Endothelial cell (in vitro differentiated cells): Measurements from ENCODE around the gene TBC1D3I. TPM values are rescaled to one million over a fixed set of nuclear protein-coding genes. Genes with fewer than 3 reads are reported as not detected.
"Not testable (repeated sequence)": the region's sequence is repeated elsewhere in the genome, so short reads cannot be mapped to it uniquely, and the experiment has no call there.

Experiments
- DNase-seq: peaks from one replicate; pipeline ENCODE4 v3.0.0; 2021; ENCODE audit warnings: low spot score
- H3K27ac Mint-ChIP-seq: one replicate; pipeline ENCODE4 v1.8.0; 2021; ENCODE audit warnings: mixed read lengths, inconsistent platforms; ENCODE audit not compliant: unreplicated experiment
- H3K27me3 Mint-ChIP-seq: one replicate; pipeline ENCODE4 v1.8.0; 2021; ENCODE audit warnings: mild to moderate bottlenecking, moderate library complexity, mixed read lengths, inconsistent platforms; ENCODE audit not compliant: unreplicated experiment
- H3K36me3 Mint-ChIP-seq: one replicate; pipeline ENCODE4 v1.8.0; 2021; ENCODE audit warnings: mild to moderate bottlenecking, low read depth, mixed read lengths, inconsistent platforms; ENCODE audit not compliant: unreplicated experiment
- H3K4me1 Mint-ChIP-seq: one replicate; pipeline ENCODE4 v1.8.0; 2021; ENCODE audit warnings: mild to moderate bottlenecking, mixed read lengths, inconsistent platforms; ENCODE audit not compliant: unreplicated experiment
- H3K4me3 Mint-ChIP-seq: one replicate; pipeline ENCODE4 v1.8.0; 2021; ENCODE audit warnings: mild to moderate bottlenecking, mixed read lengths, inconsistent platforms; ENCODE audit not compliant: unreplicated experiment
- H3K9me3 Mint-ChIP-seq: one replicate; pipeline ENCODE4 v1.8.0; 2021; ENCODE audit warnings: mixed read lengths, inconsistent platforms; ENCODE audit not compliant: unreplicated experiment
- total RNA-seq: library from RNA; stranded (reverse); fragmentation: NEBNext Ultra II Directional; extraction: Animal tissue kit (Norgen Biotek cat#: 25700); gene quantifications from one replicate; pipeline ENCODE4 v1.2.1, GENCODE V29; 2021; ENCODE audit not compliant: unreplicated experiment
- TF ChIP-seq, protein P1 (sequence below): fragments of 200-600 bp; sonication (generic); IDR thresholded peaks from one replicate; pipeline ENCODE4 v1.5.0; 2021; ENCODE audit warnings: antibody characterized with exemption; ENCODE audit not compliant: unreplicated experiment

Gene TBC1D3I
- total RNA-seq, 1 donor from 2014 or later = 0.23 TPM

- H3K4me1 Mint-ChIP-seq = peaks cover 5% of the 10 kb centered on the region
- H3K27ac Mint-ChIP-seq = no peak overlapping the region
- no peaks in the 10 kb centered on the region for H3K27me3 Mint-ChIP-seq
- H3K9me3 Mint-ChIP-seq = no peaks in the 10 kb centered on the region
- no peaks in the 10 kb centered on the region for H3K36me3 Mint-ChIP-seq
- TF ChIP-seq, protein P1, sequence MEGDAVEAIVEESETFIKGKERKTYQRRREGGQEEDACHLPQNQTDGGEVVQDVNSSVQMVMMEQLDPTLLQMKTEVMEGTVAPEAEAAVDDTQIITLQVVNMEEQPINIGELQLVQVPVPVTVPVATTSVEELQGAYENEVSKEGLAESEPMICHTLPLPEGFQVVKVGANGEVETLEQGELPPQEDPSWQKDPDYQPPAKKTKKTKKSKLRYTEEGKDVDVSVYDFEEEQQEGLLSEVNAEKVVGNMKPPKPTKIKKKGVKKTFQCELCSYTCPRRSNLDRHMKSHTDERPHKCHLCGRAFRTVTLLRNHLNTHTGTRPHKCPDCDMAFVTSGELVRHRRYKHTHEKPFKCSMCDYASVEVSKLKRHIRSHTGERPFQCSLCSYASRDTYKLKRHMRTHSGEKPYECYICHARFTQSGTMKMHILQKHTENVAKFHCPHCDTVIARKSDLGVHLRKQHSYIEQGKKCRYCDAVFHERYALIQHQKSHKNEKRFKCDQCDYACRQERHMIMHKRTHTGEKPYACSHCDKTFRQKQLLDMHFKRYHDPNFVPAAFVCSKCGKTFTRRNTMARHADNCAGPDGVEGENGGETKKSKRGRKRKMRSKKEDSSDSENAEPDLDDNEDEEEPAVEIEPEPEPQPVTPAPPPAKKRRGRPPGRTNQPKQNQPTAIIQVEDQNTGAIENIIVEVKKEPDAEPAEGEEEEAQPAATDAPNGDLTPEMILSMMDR = no peak
- DNase-seq = no peak
- H3K4me3 Mint-ChIP-seq = no peak overlapping the region
Observed at GRCh38 chr17:36209575-36209974, 54.8 kb downstream of the TBC1D3I start.

DNA sequence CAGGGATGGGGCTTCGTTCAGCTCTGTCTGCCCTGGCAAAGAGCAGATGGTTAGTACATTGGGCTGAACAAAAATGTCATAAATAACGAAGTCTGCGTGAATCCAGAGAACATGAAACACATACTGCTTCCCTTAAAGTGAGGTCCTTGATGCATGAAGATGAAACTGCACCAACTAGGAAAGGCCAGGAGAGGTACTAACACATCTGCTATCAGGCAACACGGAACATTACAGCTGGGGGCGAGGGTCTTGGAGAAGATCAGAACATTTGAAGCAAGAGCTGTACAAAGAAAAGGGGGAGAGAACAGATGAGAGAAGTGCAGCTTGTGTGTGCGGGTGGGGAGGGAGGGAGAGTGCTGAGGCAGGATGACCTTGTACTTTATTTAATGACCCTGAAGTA, 57.0 kb downstream of the TBC1D3I start:
- not testable (repeated sequence) for H3K27ac Mint-ChIP-seq, H3K27me3 Mint-ChIP-seq, H3K9me3 Mint-ChIP-seq, H3K36me3 Mint-ChIP-seq, H3K4me3 Mint-ChIP-seq, DNase-seq
- H3K4me1 Mint-ChIP-seq = peaks cover 12% of the 10 kb centered on the region

GRCh38 chr17:36206486-36206821, 57.9 kb downstream of the TBC1D3I start:
- not testable (repeated sequence) for H3K9me3 Mint-ChIP-seq, H3K27ac Mint-ChIP-seq

DNA sequence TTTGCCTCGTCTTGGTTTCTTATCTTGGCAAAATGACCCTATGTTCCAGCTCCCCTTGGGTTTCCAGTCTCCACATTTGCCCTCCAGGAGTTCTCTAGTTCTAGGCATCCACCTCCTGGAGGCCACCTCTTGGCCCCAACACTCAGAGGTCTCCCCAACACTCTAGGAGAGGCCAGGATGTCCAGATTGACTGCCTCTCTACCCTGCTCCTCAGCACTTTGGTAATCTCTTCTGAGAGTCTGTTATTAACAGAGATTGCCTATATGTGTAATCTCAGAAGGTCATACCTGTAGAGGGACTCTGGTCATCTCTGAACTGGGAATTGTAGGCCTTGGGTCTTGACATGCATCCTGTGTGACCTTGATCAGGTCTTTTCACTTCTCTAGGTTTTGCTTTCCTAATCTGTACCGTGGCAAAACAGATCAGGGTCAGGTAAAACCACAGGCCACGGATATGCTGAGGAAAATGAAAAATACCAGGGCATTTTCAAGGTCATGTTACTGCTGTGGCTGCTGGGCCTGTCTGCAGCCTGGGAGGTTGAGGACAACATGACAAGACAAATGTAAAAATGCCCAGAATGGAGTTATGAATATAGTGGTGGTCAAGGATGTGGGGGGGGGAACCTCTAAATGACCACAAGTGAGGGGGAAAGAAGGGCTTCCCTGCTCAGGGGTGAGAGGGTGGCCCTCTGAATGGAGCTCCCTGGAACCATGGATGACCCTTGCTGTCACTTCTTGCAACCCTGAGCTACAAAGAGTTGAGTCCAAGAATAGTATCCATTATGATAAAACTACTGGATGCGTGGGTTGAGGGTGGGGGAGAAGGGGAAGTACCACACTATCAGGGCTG, 58.5 kb downstream of the TBC1D3I start:
- DNase-seq = no peak
- H3K36me3 Mint-ChIP-seq = no peaks in the 10 kb centered on the region
- TF ChIP-seq, protein P1 = no peak
- no peaks in the 10 kb centered on the region for H3K9me3 Mint-ChIP-seq
- peaks cover 13% of the 10 kb centered on the region for H3K4me1 Mint-ChIP-seq
- H3K4me3 Mint-ChIP-seq = no peak overlapping the region
- no peak overlapping the region for H3K27ac Mint-ChIP-seq
- H3K27me3 Mint-ChIP-seq = peaks cover 2% of the 10 kb centered on the region

More at GRCh38 chr17:36206486-36206821, 57.9 kb downstream of the TBC1D3I start:
- DNase-seq, H3K27me3 Mint-ChIP-seq, H3K36me3 Mint-ChIP-seq, H3K4me3 Mint-ChIP-seq: not testable (repeated sequence)
- peaks cover 13% of the 10 kb centered on the region for H3K4me1 Mint-ChIP-seq

DNA sequence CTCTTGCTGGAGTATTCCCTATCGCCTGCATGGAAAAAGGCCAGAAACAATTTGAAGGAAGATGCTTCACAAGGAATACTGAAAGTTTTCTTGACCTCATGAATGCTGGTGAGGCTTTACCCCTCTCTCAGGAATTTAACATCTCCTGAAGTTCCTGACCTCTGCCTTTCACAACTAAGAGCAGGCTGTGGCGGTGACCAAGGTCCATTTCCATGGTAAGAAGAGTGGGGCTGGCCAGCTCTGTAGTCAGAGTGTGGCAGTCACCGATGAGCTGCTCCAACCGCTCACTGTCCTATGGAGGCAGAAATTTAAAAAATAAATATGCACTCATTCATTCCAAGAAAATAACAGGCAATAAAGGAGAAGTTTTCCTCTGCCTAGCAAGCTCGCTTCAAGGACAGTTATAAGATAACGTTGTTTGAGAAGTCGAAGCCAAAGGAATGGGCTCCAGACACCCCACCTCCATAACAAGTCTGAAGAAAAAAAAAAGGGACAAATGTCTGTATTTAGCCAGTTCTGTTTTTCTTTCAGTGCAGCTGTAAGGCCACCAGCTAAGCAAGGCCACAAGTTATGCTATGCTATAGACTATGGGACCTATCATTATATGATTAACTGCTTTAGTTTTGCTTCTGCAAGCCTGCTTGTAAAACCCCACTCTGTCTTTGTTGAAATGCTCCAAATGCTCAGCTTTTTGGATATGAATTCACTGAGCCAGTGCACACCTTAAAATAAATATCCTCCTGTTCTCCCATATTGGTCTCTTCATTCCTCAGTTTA, 59.5 kb downstream of the TBC1D3I start:
- DNase-seq = no peak
- Mint-ChIP-seq H3K4me3 (no peak overlapping the region), H3K27ac (no peak overlapping the region), H3K27me3 (peaks cover 2% of the 10 kb centered on the region), H3K9me3 (no peaks in the 10 kb centered on the region), H3K36me3 (no peaks in the 10 kb centered on the region), H3K4me1 (peaks cover 13% of the 10 kb centered on the region)
- TF ChIP-seq, protein P1 = no peak

Other genes starting within 250 kb of the TBC1D3I start
- not detected for gene CCL23, start 246.6 kb downstream of the TBC1D3I start, total RNA-seq
- gene CCL18, start 200.3 kb downstream of the TBC1D3I start, total RNA-seq = not detected
- not detected for gene CCL3, start 174.4 kb downstream of the TBC1D3I start, total RNA-seq
- not detected for gene CCL4, start 160.7 kb downstream of the TBC1D3I start, total RNA-seq
- 8.9 TPM for gene TBC1D3B, start 87.9 kb downstream of the TBC1D3I start, total RNA-seq
- gene CCL3L1, start 67.8 kb downstream of the TBC1D3I start, total RNA-seq = 4.0 TPM
- not detected for gene CCL4L2, start 53.5 kb downstream of the TBC1D3I start, total RNA-seq
- not detected for gene TBC1D3G, start 59.3 kb upstream of the TBC1D3I start, total RNA-seq
- gene TBC1D3H, start 123.9 kb upstream of the TBC1D3I start, total RNA-seq = not detected
- 46.9 TPM for gene ZNHIT3, start 222.1 kb upstream of the TBC1D3I start, total RNA-seq